HG02970 (cell line): ENCODE results near the gene TBCK.
"Not testable (repeated sequence)": the region's sequence is repeated elsewhere in the genome, so short reads cannot be mapped to it uniquely, and the experiment has no call there.

Experiments
- ATAC-seq: cut with Tn5 transposase; IDR thresholded peaks from one replicate; pipeline ENCODE4 v1.9.1; 2021; ENCODE audit warnings: mild to moderate bottlenecking, moderate library complexity, moderate number of reproducible peaks; ENCODE audit not compliant: unreplicated experiment, low FRiP score

The TBCK gene

GRCh38 chr4:106136777-106137331, 179.2 kb downstream of the TBCK start:
- no peak for ATAC-seq

GRCh38 chr4:106132045-106132444, 184.0 kb downstream of the TBCK start:
- no peak for ATAC-seq

- ATAC-seq = no peak
These were observed 189.9 kb downstream of the TBCK start for GRCh38 chr4:106126062-106126461.

GRCh38 chr4:106119949-106120555, 196.0 kb downstream of the TBCK start:
- ATAC-seq = not testable (repeated sequence)

GRCh38 chr4:106116025-106116424, 200.0 kb downstream of the TBCK start:
- ATAC-seq = no peak

GRCh38 chr4:106114270-106114669, 201.7 kb downstream of the TBCK start:
- ATAC-seq = no peak

- not testable (repeated sequence) for ATAC-seq
These were observed 204.1 kb downstream of the TBCK start for GRCh38 chr4:106111778-106112469.

DNA sequence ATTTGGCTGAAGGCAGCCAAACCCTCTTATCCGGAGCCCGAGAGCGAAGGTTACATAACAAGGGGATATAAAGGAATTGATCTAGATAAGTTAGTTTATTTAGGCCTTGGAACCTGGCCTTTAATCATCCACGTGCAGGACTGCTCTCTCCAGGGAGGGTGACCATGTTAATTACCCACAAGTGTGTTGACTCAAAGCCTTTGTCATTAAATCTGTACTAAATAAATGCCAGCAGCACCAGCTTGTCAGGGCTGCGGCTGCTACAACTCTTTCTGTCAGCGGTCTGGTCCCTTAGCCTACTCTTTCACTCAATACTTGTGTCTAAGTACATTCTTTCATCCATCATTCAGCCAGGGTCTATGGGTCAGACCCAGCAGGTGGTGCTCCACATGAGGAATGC, 206.1 kb downstream of the TBCK start:
- ATAC-seq = no peak

DNA sequence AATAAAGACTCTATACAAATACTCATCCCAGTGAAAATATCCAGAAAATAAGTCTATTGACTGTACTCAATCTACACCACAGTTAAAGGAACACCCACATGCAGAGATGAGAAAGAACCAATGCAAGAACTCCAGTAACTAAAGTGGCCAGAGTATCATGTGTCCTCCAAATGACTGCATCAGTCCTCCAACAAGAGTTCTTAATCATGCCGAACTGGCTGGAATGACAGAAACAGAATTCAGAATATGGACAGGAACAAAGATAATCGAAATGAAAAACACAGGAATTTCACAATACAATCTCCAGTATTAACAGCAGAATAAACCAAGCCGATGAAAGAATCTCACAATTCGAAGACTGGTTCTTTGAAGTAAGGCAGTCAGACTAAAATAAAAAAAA, 210.3 kb downstream of the TBCK start:
- no peak for ATAC-seq

DNA sequence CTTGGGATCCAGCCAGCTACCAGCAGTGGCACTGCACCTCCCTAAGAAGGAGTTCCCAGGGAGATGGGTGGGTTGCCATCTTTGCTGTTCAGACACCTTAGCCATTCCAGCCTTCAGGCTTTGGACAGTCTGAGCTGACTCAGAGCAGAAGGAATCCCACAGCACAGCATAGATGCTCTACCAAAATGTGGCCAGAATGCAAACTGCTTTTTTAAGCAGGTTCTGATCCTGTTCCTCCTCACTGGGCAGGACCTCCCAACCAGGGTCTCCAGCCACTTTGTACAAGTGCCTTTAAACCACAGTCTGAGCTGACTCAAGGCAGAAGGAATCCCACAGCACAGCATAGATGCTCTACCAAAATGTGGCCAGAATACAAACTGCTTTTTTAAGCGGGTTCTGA, 211.7 kb downstream of the TBCK start:
- no peak for ATAC-seq

- ATAC-seq = no peak
These were observed 219.6 kb downstream of the TBCK start for GRCh38 chr4:106096454-106096853.

DNA sequence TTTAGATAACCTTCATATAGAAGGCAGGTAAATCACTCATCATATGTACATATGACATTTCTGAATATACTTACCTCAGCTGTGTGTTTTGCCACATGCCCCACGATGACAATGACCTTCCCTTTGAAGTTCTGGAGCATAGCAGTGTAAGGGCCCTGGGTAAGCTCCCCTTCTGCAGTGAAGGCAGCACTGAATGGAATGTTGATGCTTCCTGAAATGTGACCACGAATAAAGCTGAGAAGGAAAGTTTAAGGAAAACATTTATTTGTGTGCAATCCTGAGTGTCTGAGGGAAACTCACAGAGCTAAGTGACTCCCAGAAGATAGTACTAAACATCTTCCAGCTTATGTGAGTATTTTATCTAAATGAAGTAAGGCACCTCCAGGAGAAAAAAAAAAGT, 220.6 kb downstream of the TBCK start:
- no peak for ATAC-seq

DNA sequence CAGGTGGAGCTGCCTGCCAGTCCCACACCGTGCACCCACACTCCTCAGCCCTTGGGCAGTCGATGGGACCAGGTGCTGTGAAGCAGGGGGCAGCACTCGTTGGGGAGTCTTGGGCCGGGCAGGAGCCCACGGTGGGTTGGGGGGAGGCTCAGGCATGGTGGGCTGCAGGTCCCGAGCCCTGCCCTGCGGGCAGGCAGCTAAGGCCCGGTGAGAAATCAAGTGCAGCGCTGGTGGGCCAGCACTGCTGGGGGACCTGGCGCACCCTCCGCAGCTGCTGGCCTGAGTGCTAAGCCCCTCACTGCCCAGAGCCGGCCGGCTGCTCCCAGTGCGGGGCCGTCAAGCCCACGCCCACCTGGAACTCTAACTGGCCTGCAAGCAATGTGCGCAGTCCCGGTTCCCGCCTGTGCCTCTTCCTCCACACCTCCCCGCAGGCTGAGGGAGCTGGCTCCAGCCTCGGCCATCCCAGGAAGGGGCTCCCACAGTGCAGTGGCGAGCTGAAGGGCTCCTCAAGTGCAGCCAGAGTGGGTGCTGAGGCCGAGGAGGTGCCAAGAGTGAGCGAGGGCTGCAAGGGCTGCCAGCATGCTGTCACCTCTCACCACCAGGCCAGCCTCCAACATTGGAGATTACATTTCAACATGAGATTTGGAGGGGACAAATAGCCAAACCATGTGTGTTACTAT, 223.5 kb downstream of the TBCK start:
- no peak for ATAC-seq

GRCh38 chr4:106090826-106091225, 225.2 kb downstream of the TBCK start:
- no peak for ATAC-seq

- ATAC-seq = no peak
These were observed 232.9 kb downstream of the TBCK start for GRCh38 chr4:106083065-106083464.

DNA sequence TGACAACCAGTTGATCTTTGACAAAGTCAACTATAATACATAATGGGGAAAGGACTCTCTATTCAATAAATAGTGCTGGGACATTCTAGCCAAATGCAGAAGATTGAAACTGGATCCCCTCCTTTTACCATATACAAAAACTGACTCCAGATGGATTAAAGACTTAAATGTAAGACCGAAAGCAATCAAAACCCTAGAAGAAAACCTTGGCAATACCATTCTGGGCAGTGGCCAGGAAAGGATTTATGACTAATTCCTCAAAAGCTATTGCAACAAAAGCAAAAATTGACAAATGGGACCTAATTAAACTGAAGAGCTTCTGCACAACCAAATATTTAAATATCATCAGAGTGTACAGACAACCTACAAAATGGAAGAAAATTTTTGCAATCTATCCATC, 235.6 kb downstream of the TBCK start:
- ATAC-seq = no peak

GRCh38 chr4:106079616-106080015, 236.4 kb downstream of the TBCK start:
- no peak for ATAC-seq

GRCh38 chr4:106065018-106065417, 251.0 kb downstream of the TBCK start:
- ATAC-seq = no peak

GRCh38 chr4:106063009-106063408, 253.0 kb downstream of the TBCK start:
- ATAC-seq = no peak

DNA sequence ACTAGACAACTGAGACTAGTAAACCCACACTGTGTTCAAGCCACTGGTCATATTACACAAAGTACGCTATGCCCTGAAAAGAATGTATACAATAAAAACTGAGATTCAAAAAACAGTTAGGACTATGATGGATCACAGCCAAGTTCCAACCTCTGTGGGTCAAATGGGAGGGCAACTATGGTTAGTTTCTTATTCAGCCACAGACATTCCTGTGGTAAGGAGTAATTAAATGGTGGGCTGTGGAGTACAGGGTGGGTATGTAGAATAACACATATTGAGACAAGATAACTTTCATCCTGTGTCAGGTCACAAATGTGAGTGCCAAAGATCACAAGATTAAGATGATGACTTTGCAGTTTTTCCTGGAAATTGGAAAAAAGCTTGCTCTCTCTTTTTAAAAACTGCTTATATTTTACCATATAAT, 253.5 kb downstream of the TBCK start:
- ATAC-seq = no peak

DNA sequence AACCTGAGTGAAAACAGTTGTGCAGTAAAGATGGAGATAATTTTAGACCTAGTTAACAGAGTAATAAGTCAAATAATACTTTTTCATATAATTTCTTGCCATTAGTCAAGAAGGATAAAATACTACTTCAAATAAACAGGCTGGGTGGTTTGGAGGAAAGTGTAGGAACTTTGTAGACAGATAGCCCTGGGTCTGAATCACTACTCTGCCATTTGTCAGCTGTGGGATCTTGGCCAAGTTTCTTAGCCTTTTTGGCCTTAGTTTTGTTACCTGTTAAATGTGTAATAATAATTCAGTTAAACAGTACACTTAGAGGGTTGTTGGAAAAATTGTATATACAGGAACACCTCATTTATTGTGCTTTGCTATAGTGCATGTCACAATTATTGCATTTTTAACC, 257.1 kb downstream of the TBCK start:
- no peak for ATAC-seq
